ENCODE results near the gene MYZAP. TPM values are rescaled to one million over a fixed set of nuclear protein-coding genes. Genes with fewer than 3 reads are reported as not detected.

MYZAP gene
- total RNA-seq, 1 experiment from 2014 or later = not detected

GRCh38 chr15:57548835-57549234 is 42.9 kb upstream of the MYZAP start:
- H3K9me3 ChIP-seq (ENCODE audit: low read depth, low read length, poor library complexity, severe bottlenecking) = no peaks in the 10 kb centered on the region
- CTCF ChIA-PET = no interaction called here

DNA sequence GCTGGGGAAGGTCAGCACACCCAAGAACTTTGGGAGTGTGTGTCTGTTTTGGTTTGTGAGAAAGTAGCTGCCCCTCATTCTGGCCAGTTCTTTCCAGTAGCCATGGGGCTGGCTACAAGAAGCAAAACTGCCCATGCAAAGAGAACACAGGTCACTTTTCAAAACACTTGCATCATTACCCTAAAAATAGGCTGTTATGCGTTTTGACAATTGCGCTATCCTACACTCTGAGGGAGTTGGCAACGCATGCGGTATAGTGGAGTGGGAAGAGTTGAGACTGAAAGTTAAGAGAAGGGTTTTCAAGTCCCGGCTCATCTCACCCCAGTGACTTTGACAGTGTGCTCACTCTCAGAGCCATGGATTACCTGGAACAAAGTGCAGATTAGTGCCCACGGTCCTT is 41.8 kb upstream of the MYZAP start:
- Histone ChIP-seq H3K9me3 (ENCODE audit: low read depth, low read length, poor library complexity, severe bottlenecking) (no peaks in the 10 kb centered on the region), H3K36me3 (ENCODE audit: insufficient read depth, low read length, poor library complexity, severe bottlenecking) (no peaks in the 10 kb centered on the region), H3K27me3 (replicated peaks; ENCODE audit: insufficient read depth, low read depth, low read length, poor library complexity) (no peaks in the 10 kb centered on the region), H3K27ac (ENCODE audit: low read depth, low read length, poor library complexity, severe bottlenecking) (no peak overlapping the region), H3K4me1 (ENCODE audit: insufficient read depth, low read length, poor library complexity, severe bottlenecking) (peaks cover 37% of the 10 kb centered on the region), H3K4me3 (ENCODE audit: low read depth, low read length, poor library complexity, severe bottlenecking) (no peak overlapping the region)
- intact Hi-C loops (cut with micrococcal nuclease; ENCODE audit: unreplicated experiment) = no loop called here
- ChIA-PET CTCF (interaction anchor here (1.6 kb wide), 1 partner anchor 10 kb away, joined by 3 read pairs; no protein-coding TSS in a partner anchor), POLR2A (ENCODE audit: low non-redundant PET) (no interaction called here)
- no peak for DNase-seq (ENCODE audit: low spot score)
- TF ChIP-seq CTCF (conservative IDR thresholded peaks at IDR 0.05; ENCODE audit: low read depth, low read length) (no peak), EZH2 (IDR thresholded peaks at IDR 0.05; ENCODE audit: borderline replicate concordance, low read depth, low read length, poor library complexity, severe bottlenecking) (no peak)
- no TSS peak for BruUV-seq (replicated peaks)

More at GRCh38 chr15:57548835-57549234, 42.9 kb upstream of the MYZAP start:
- Histone ChIP-seq H3K27ac (ENCODE audit: low read depth, low read length, poor library complexity, severe bottlenecking) (no peak overlapping the region), H3K27me3 (replicated peaks; ENCODE audit: insufficient read depth, low read depth, low read length, poor library complexity) (no peaks in the 10 kb centered on the region), H3K4me3 (ENCODE audit: low read depth, low read length, poor library complexity, severe bottlenecking) (no peak overlapping the region), H3K4me1 (ENCODE audit: insufficient read depth, low read length, poor library complexity, severe bottlenecking) (peaks cover 26% of the 10 kb centered on the region), H3K36me3 (ENCODE audit: insufficient read depth, low read length, poor library complexity, severe bottlenecking) (no peaks in the 10 kb centered on the region)
- no peak for TF ChIP-seq CTCF (conservative IDR thresholded peaks at IDR 0.05; ENCODE audit: low read depth, low read length)
- TF ChIP-seq EZH2 (IDR thresholded peaks at IDR 0.05; ENCODE audit: borderline replicate concordance, low read depth, low read length, poor library complexity, severe bottlenecking) = no peak
- POLR2A ChIA-PET (ENCODE audit: low non-redundant PET) = no interaction called here
- no TSS peak for BruUV-seq (replicated peaks)
- intact Hi-C loops (cut with micrococcal nuclease; ENCODE audit: unreplicated experiment) = no loop called here
- no peak for DNase-seq (ENCODE audit: low spot score)

GRCh38 chr15:57550640-57551039 is 41.1 kb upstream of the MYZAP start:
- ChIA-PET POLR2A (ENCODE audit: low non-redundant PET) (no interaction called here), CTCF (interaction anchor here (1.6 kb wide), 1 partner anchor 9 kb away, joined by 3 read pairs; no protein-coding TSS in a partner anchor)
- H3K27me3 ChIP-seq (replicated peaks; ENCODE audit: insufficient read depth, low read depth, low read length, poor library complexity) = no peaks in the 10 kb centered on the region
- TF ChIP-seq EZH2 (IDR thresholded peaks at IDR 0.05; ENCODE audit: borderline replicate concordance, low read depth, low read length, poor library complexity, severe bottlenecking) (no peak), CTCF (conservative IDR thresholded peaks at IDR 0.05; ENCODE audit: low read depth, low read length) (no peak)
- peaks cover 41% of the 10 kb centered on the region for H3K4me1 ChIP-seq (ENCODE audit: insufficient read depth, low read length, poor library complexity, severe bottlenecking)
- no TSS peak for BruUV-seq (replicated peaks)
- no peaks in the 10 kb centered on the region for H3K36me3 ChIP-seq (ENCODE audit: insufficient read depth, low read length, poor library complexity, severe bottlenecking)
- intact Hi-C loops (cut with micrococcal nuclease; ENCODE audit: unreplicated experiment) = no loop called here
- H3K9me3 ChIP-seq (ENCODE audit: low read depth, low read length, poor library complexity, severe bottlenecking) = no peaks in the 10 kb centered on the region
- H3K27ac ChIP-seq (ENCODE audit: low read depth, low read length, poor library complexity, severe bottlenecking) = no peak overlapping the region
- no peak overlapping the region for H3K4me3 ChIP-seq (ENCODE audit: low read depth, low read length, poor library complexity, severe bottlenecking)
- no peak for DNase-seq (ENCODE audit: low spot score)
